Testis (tissue), 3 donors: ENCODE measurements around the gene UBAC2. TPM values are rescaled to one million over a fixed set of nuclear protein-coding genes. Genes with fewer than 3 reads are reported as not detected.

Source experiments
- DNase-seq: peaks from one replicate; pipeline ENCODE4 v3.0.0-alpha.2; 2019
- H3K27ac ChIP-seq, 2 donors: fragments of 200-600 bp; sonication (generic); one replicate each; pipeline ENCODE4 v1.5.1; 2019
- H3K27me3 ChIP-seq: fragments of 200-600 bp; sonication (generic); one replicate; pipeline ENCODE4 v1.5.1; 2019
- H3K36me3 ChIP-seq: fragments of 200-600 bp; sonication (generic); one replicate; pipeline ENCODE4 v1.5.1; 2017; ENCODE audit warnings: low read depth; ENCODE audit errors: missing control alignments
- H3K4me1 ChIP-seq: fragments of 200-600 bp; sonication (generic); one replicate; pipeline ENCODE4 v1.5.1; 2019
- H3K4me3 ChIP-seq, 2 donors: fragments of 200-600 bp; sonication (generic); one replicate each; pipeline ENCODE4 v1.5.1; 2017 to 2019
- H3K9me3 ChIP-seq: fragments of 200-600 bp; sonication (generic); one replicate; pipeline ENCODE4 v1.5.1; 2017
- POLR2A ChIP-seq: fragments of 450-650 bp; IDR thresholded peaks from one replicate; pipeline ENCODE4 v1.6.1; 2017; ENCODE audit warnings: antibody characterized with exemption, mild to moderate bottlenecking, moderate library complexity
- WGBS, 2 donors: methylation state at CpG; one replicate each; pipeline ENCODE4 v1.1.5; 2018; 5-methylcytosine and 5-hydroxymethylcytosine counted together
- intact Hi-C: fragments of 100-400 bp; cut with DNase I; formaldehyde crosslinking; loops from one replicate; pipeline ENCODE4 v1.15.1; 2023; ENCODE audit warnings: low total_unique reads
- polyA plus RNA-seq: library from polyadenylated mRNA; stranded (reverse); fragments of 350-450 nt; fragmentation: Illumina TruSeq; extraction: RNeasy Lipid Tissue Mini Kit (QIAGEN cat#74804); gene quantifications from one replicate; pipeline ENCODE4 v1.2.3, GENCODE V29; 2014; ENCODE audit warnings: low read depth, low replicate concordance; ENCODE audit not compliant: insufficient read depth
- total RNA-seq, 2 donors: library from RNA; depleted of rRNA; stranded (reverse); fragments of >200 nt; gene quantifications; one replicate each; pipeline ENCODE4 v1.2.3, GENCODE V29; 2016
- TF ChIP-seq, protein P1 (sequence below), 3 experiments: fragments of 450-650 bp in 2 of 3; fragments of 200-600 bp in 1 of 3; sonication (generic) in 1 of 3; IDR thresholded peaks; one replicate each; pipeline ENCODE4 v1.5.1; 2016 to 2019; ENCODE audit warnings: antibody characterized with exemption in 3 of 3, mild to moderate bottlenecking in 2 of 3, moderate library complexity in 1 of 3

Gene UBAC2
- total and polyA plus RNA-seq, 3 donors from 2014 or later = 85.5 to 147 (median 93.0) TPM

DNA sequence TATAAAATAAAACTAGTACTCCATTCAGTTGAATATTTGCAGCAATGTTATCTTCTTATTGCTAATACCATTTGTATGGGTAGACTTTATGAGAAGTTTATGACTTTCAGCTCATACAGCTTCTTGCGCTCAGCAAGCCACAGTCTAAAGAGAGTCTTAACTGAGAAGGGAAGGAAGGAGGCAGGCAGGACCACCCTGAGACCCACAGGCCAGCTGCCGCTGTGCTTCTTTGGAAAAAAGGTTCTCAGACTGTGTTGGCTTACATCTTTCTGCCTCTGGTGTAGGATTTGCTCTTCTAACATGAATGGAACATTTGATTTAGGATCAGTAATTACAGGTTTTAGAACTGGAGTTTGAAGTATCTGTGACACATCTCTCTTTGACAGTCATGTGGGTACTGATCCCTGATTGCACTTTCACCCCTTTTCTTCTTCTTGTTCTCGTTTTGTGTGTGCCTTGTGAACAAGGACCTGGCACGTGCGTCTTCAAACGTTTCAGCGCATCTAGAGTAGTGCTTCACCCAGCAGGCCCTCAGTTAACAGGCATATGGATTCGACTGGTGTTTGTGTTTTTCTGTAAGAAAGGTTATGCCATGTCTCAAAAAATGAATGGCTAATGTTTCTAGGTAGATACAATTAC, 64.6 kb downstream of the UBAC2 start:
- no peaks in the 10 kb centered on the region for H3K27me3 ChIP-seq
- peaks cover 23% of the 10 kb centered on the region for H3K4me1 ChIP-seq
- H3K36me3 ChIP-seq = no peaks in the 10 kb centered on the region
- no peak for TF ChIP-seq POLR2A
- TF ChIP-seq, protein P1, sequence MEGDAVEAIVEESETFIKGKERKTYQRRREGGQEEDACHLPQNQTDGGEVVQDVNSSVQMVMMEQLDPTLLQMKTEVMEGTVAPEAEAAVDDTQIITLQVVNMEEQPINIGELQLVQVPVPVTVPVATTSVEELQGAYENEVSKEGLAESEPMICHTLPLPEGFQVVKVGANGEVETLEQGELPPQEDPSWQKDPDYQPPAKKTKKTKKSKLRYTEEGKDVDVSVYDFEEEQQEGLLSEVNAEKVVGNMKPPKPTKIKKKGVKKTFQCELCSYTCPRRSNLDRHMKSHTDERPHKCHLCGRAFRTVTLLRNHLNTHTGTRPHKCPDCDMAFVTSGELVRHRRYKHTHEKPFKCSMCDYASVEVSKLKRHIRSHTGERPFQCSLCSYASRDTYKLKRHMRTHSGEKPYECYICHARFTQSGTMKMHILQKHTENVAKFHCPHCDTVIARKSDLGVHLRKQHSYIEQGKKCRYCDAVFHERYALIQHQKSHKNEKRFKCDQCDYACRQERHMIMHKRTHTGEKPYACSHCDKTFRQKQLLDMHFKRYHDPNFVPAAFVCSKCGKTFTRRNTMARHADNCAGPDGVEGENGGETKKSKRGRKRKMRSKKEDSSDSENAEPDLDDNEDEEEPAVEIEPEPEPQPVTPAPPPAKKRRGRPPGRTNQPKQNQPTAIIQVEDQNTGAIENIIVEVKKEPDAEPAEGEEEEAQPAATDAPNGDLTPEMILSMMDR (IDR thresholded peaks at IDR 0.05) = no peak
- intact Hi-C loops = no loop called here
- H3K4me3 ChIP-seq = no peak overlapping the region
- no peaks in the 10 kb centered on the region for H3K9me3 ChIP-seq
- 84 to 90% methylated on average over 8 of the region's 8 CpGs for WGBS, 2 donors
- no peak overlapping the region for H3K27ac ChIP-seq
- no peak for DNase-seq

DNA sequence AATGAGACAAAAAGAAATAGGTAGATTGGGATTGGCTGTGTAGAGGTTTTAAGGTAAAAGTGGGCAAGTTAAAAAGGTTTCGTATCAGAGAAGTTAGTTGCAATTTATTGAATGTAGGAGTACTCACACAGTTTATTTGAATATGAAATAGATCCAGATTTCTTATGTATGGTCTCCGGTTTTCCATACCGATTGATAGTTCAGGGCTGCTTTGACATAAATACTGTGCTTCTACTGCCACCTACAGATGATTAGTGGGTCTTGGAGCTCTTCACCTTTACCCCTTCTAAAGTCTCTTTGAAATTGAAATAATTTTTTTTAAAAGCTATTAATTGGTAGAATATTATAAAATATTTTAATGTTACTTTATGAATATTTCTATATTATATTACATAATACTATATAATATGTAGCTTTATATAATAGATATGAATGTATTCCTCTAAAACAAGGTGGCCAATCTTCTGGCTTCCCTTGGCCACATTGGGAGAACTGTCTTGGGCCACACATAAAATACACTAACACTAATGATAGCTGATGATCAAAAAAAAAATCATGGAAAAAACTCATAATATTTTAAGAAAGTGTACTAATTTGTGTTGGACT, 65.3 kb downstream of the UBAC2 start:
- WGBS, 2 donors = 45% methylated on average over 3 of the region's 3 CpGs
- Histone ChIP-seq H3K4me3 (no peak overlapping the region), H3K9me3 (no peaks in the 10 kb centered on the region), H3K4me1 (peaks cover 22% of the 10 kb centered on the region), H3K27me3 (no peaks in the 10 kb centered on the region), H3K36me3 (no peaks in the 10 kb centered on the region), H3K27ac (no peak overlapping the region)
- DNase-seq = no peak
- intact Hi-C loops = no loop called here
- no peak for TF ChIP-seq POLR2A
- TF ChIP-seq, protein P1 (IDR thresholded peaks at IDR 0.05) = peak in 2 of 3 experiments; percentile 34 to 47

DNA sequence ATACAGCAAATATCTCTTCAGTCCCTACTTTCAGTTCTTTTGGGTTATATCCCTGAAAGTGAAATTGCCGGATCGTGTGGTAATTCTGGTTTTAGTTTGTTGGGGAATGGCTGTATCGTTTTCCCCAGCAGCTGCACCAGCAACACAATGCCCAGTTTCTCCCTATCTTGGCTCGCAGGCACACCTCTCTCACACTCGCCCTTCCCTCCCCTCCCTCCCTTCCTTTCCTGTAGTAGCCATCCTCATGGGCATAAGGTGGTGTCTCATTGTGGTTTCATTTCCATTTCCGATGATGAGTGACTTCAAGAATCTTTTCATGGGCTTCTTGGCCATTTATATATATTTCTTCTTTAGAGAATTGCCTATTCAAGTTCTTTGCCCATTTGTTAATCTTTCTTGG, 66.2 kb downstream of the UBAC2 start:
- DNase-seq = no peak
- TF ChIP-seq, protein P1 (IDR thresholded peaks at IDR 0.05) = no peak
- no peak for TF ChIP-seq POLR2A
- Histone ChIP-seq H3K4me1 (peaks cover 15% of the 10 kb centered on the region), H3K4me3 (no peak overlapping the region), H3K27ac (no peak overlapping the region), H3K27me3 (no peaks in the 10 kb centered on the region), H3K36me3 (no peaks in the 10 kb centered on the region), H3K9me3 (no peaks in the 10 kb centered on the region)
- WGBS, 2 donors = 60 to 84% methylated on average over 6 of the region's 6 CpGs
- intact Hi-C loops = no loop called here

DNA sequence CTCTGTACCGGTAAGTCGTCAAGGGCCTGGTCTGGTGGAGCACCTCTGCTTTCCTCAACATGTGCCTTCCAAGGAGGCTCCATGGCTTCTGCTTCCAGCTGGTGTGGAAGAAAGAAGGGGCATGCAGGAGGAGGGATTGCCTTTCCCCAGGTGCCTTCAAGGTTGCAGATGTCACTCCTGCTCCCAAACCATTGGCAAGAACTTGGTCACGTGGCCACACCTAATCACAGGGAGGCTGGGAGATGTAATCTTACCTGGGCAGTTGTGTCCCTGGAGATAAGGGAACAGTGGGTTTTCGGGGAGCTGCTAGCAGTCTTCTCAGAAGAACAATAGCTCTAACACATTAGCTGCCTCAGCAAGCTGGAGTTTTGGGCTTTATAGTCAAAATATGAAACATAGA, 67.3 kb downstream of the UBAC2 start:
- Histone ChIP-seq H3K9me3 (no peaks in the 10 kb centered on the region), H3K4me1 (peaks cover 15% of the 10 kb centered on the region), H3K36me3 (no peaks in the 10 kb centered on the region), H3K27ac (peak overlapping the region in 1 of 2 donors; percentile 43), H3K27me3 (no peaks in the 10 kb centered on the region), H3K4me3 (no peak overlapping the region)
- intact Hi-C loops = no loop called here
- 77 to 82% methylated on average over 4 of the region's 4 CpGs for whole genome bisulfite sequencing, 2 donors
- DNase-seq = no peak
- TF ChIP-seq, protein P1 (IDR thresholded peaks at IDR 0.05) = no peak
- no peak for TF ChIP-seq POLR2A

DNA sequence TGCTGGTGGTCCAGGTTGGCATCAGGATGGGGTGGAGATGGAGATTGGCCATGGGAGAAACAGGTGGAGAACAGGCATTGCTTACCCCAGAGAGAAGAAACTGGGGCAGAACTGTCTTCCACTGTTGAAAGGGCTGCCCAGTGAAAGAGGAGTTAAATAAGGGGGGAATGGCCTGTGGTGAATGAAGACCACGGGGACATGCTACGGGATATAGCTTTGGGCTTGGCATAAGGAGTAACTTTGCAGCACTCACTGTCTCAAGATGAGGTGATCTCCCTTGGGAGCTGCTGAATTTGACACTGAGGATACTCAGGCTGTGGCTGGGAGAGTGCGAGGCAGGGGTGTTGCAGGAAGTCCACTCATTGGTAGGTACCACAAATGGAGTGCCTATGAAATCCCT, 68.2 kb downstream of the UBAC2 start:
- Histone ChIP-seq H3K36me3 (no peaks in the 10 kb centered on the region), H3K27me3 (no peaks in the 10 kb centered on the region), H3K27ac (peak overlapping the region; percentile 3 to 21), H3K9me3 (no peaks in the 10 kb centered on the region), H3K4me3 (no peak overlapping the region), H3K4me1 (peaks cover 15% of the 10 kb centered on the region)
- TF ChIP-seq POLR2A = no peak
- TF ChIP-seq, protein P1 (IDR thresholded peaks at IDR 0.05) = no peak
- DNase-seq = no peak
- intact Hi-C loops = no loop called here
- 53 to 78% methylated on average over 3 of the region's 3 CpGs for WGBS, 2 donors
